SU-DHL-6 (cell line): ENCODE data around the gene DPP10.

Experiments used
- H2AFZ ChIP-seq: fragments of 200-600 bp; sonication (generic); 2 replicates; pipeline ENCODE4 v1.6.1; 2014; ENCODE audit warnings: low read depth, mild to moderate bottlenecking, moderate library complexity, mixed read lengths, antibody characterized with exemption, low read length; ENCODE audit not compliant: severe bottlenecking
- H3F3A ChIP-seq: fragments of 200-600 bp; shearing (Covaris generic); 2 replicates; pipeline ENCODE4 v1.6.0; 2016; ENCODE audit warnings: antibody characterized with exemption, mild to moderate bottlenecking; ENCODE audit not compliant: insufficient read depth
- H3K27ac ChIP-seq: fragments of 200-600 bp; sonication (generic); 2 replicates; pipeline ENCODE4 v1.5.1; 2016; ENCODE audit warnings: low read depth, mild to moderate bottlenecking, low read length, moderate library complexity, mixed read lengths
- H3K27me3 ChIP-seq: fragments of 200-600 bp; sonication (generic), shearing (Covaris generic); 2 replicates; pipeline ENCODE4 v1.6.0; 2014; ENCODE audit warnings: mild to moderate bottlenecking, low read length
- H3K36me3 ChIP-seq: fragments of 200-600 bp; sonication (generic); 2 replicates; pipeline ENCODE4 v1.6.1; 2014; ENCODE audit warnings: mild to moderate bottlenecking, low read length, mixed read lengths
- H3K4me2 ChIP-seq: fragments of 300-600, 200-600 bp; shearing (Covaris generic), sonication (generic); 2 replicates; pipeline ENCODE4 v1.6.0; 2014; ENCODE audit warnings: low read length, low read depth, mild to moderate bottlenecking; ENCODE audit not compliant: poor library complexity, severe bottlenecking
- H3K4me3 ChIP-seq: fragments of 200-600 bp; sonication (generic); 2 replicates; pipeline ENCODE4 v1.5.1; 2014; ENCODE audit warnings: antibody characterized with exemption, low read length, mild to moderate bottlenecking, mixed read lengths; ENCODE audit not compliant: insufficient read depth, poor library complexity, severe bottlenecking
- H3K79me2 ChIP-seq: fragments of 200-600 bp; sonication (generic); 2 replicates; pipeline ENCODE4 v1.6.1; 2014; ENCODE audit warnings: mild to moderate bottlenecking, low read length, moderate library complexity; ENCODE audit not compliant: insufficient read depth
- H3K9ac ChIP-seq: fragments of 200-600 bp; sonication (generic); 2 replicates; pipeline ENCODE4 v1.7.0; 2014; ENCODE audit warnings: mild to moderate bottlenecking, low read length
- H3K9me2 ChIP-seq: fragments of 200-600 bp; sonication (generic); replicated peaks from 2 replicates; pipeline ENCODE4 v1.6.1; 2014; ENCODE audit warnings: low read length; ENCODE audit not compliant: insufficient read depth
- H3K9me3 ChIP-seq: fragments of 200-600 bp; sonication (generic); 2 replicates; pipeline ENCODE4 v1.6.1; 2014; ENCODE audit warnings: low read length, mixed read lengths; ENCODE audit not compliant: insufficient read depth
- H4K20me1 ChIP-seq: fragments of 200-600 bp; sonication (generic); 2 replicates; pipeline ENCODE4 v1.6.1; 2014; ENCODE audit warnings: low read depth, mild to moderate bottlenecking, antibody characterized with exemption, low read length, moderate library complexity, mixed read lengths
- EZH2phosphoT487 ChIP-seq: fragments of 200-600 bp; sonication (generic), shearing (Covaris generic); conservative IDR thresholded peaks from 2 replicates; pipeline ENCODE4 v1.6.1; 2018; ENCODE audit warnings: mild to moderate bottlenecking, antibody characterized with exemption, low read length, moderate library complexity, mixed read lengths
- TF ChIP-seq, protein P1 (sequence below): fragments of 200-600 bp; sonication (generic); IDR thresholded peaks from one replicate; pipeline ENCODE4 v1.5.1; 2017; ENCODE audit warnings: antibody characterized with exemption, mild to moderate bottlenecking, low read length, moderate library complexity; ENCODE audit not compliant: insufficient read depth, poor library complexity, severe bottlenecking

DPP10 gene

GRCh38 chr2:115190459-115190858 lies 748.0 kb downstream of the DPP10 start:
- Histone ChIP-seq H3K27me3 (no peaks in the 10 kb centered on the region), H3K27ac (no peak overlapping the region), H3K9me3 (no peaks in the 10 kb centered on the region), H3K79me2 (no peaks in the 10 kb centered on the region), H3K9ac (no peak overlapping the region), H3K4me3 (no peak overlapping the region), H3K4me2 (no peak overlapping the region), H3K36me3 (no peaks in the 10 kb centered on the region), H3K9me2 (no peaks in the 10 kb centered on the region), H4K20me1 (no peaks in the 10 kb centered on the region), H3F3A (no peaks in the 10 kb centered on the region), H2AFZ (no peak overlapping the region)
- TF ChIP-seq, protein P1, sequence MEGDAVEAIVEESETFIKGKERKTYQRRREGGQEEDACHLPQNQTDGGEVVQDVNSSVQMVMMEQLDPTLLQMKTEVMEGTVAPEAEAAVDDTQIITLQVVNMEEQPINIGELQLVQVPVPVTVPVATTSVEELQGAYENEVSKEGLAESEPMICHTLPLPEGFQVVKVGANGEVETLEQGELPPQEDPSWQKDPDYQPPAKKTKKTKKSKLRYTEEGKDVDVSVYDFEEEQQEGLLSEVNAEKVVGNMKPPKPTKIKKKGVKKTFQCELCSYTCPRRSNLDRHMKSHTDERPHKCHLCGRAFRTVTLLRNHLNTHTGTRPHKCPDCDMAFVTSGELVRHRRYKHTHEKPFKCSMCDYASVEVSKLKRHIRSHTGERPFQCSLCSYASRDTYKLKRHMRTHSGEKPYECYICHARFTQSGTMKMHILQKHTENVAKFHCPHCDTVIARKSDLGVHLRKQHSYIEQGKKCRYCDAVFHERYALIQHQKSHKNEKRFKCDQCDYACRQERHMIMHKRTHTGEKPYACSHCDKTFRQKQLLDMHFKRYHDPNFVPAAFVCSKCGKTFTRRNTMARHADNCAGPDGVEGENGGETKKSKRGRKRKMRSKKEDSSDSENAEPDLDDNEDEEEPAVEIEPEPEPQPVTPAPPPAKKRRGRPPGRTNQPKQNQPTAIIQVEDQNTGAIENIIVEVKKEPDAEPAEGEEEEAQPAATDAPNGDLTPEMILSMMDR = no peak
- no peak for TF ChIP-seq EZH2phosphoT487

GRCh38 chr2:115194623-115195022 lies 752.2 kb downstream of the DPP10 start:
- H3K4me2 ChIP-seq = no peak overlapping the region
- H3K9me2 ChIP-seq = no peaks in the 10 kb centered on the region
- no peak overlapping the region for H2AFZ ChIP-seq
- H3K9ac ChIP-seq = no peak overlapping the region
- H3K79me2 ChIP-seq = no peaks in the 10 kb centered on the region
- H3K36me3 ChIP-seq = no peaks in the 10 kb centered on the region
- no peaks in the 10 kb centered on the region for H3K9me3 ChIP-seq
- TF ChIP-seq, protein P1 = no peak
- TF ChIP-seq EZH2phosphoT487 = no peak
- no peaks in the 10 kb centered on the region for H4K20me1 ChIP-seq
- no peak overlapping the region for H3K4me3 ChIP-seq
- H3K27me3 ChIP-seq = no peaks in the 10 kb centered on the region
- H3F3A ChIP-seq = no peaks in the 10 kb centered on the region
- no peak overlapping the region for H3K27ac ChIP-seq

DNA sequence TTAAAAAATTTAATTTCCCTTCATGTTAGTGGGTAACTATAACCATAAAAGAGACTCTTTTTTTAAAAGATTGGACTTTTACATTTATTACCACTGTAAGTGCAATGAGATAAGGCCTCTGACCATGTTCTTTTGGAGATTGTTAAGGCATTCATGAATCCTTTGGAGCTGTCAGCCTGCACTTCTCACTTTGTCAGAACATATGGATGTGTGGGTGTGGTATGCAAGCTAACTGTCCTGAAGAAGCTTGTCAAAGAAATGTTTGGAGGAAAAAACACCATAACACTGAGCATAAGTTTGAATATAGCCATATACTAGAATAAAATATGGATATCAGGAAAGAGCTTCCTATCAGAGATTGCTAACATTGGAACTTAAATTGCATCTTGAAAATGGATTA lies 754.1 kb downstream of the DPP10 start:
- no peak for TF ChIP-seq EZH2phosphoT487
- TF ChIP-seq, protein P1 = no peak
- no peak overlapping the region for H2AFZ ChIP-seq
- H3K9me2 ChIP-seq = no peaks in the 10 kb centered on the region
- no peak overlapping the region for H3K27ac ChIP-seq
- no peak overlapping the region for H3K4me2 ChIP-seq
- H3K4me3 ChIP-seq = no peak overlapping the region
- H3K36me3 ChIP-seq = no peaks in the 10 kb centered on the region
- no peaks in the 10 kb centered on the region for H3F3A ChIP-seq
- H3K9ac ChIP-seq = no peak overlapping the region
- H3K27me3 ChIP-seq = no peaks in the 10 kb centered on the region
- no peaks in the 10 kb centered on the region for H3K79me2 ChIP-seq
- H4K20me1 ChIP-seq = no peaks in the 10 kb centered on the region
- H3K9me3 ChIP-seq = no peaks in the 10 kb centered on the region
